B cell (primary cell): Measurements from ENCODE around the gene CLDN25. TPM values are rescaled to one million over a fixed set of nuclear protein-coding genes. Genes with fewer than 3 reads are reported as not detected.

Experiments used
- ATAC-seq: fragments of 200-7000 bp; cut with Tn5 transposase; one replicate; pipeline ENCODE4 v1.10.0; 2021; ENCODE audit warnings: low read depth, mild to moderate bottlenecking, moderate number of reproducible peaks, moderate library complexity
- CTCF ChIA-PET: fragments of 350-600 bp; sonication (Branson Sonifier 250); formaldehyde crosslinking; loops from one replicate; lab custom pipeline; 2021; ENCODE audit warnings: antibody characterized with exemption, inconsistent platforms; lab: Charles Lee
- POLR2A ChIA-PET: fragments of 350-600 bp; sonication (Branson Sonifier 250); formaldehyde crosslinking; loops from one replicate; lab custom pipeline; 2021; ENCODE audit warnings: antibody characterized with exemption; lab: Charles Lee
- DNase-seq: peaks from one replicate; pipeline ENCODE4 v3.0.0; 2013
- H2AFZ ChIP-seq: 2 replicates; pipeline ENCODE4 v1.6.1; 2012; ENCODE audit warnings: mild to moderate bottlenecking, low read depth, low read length; ENCODE audit not compliant: insufficient read depth, poor library complexity, severe bottlenecking
- H3K27ac ChIP-seq, 2 donors: 1 replicate in 1 of 2; 2 replicates in 1 of 2; pipeline ENCODE4 v1.5.1; 2012 to 2013; ENCODE audit warnings: low read length in 2 of 2, mild to moderate bottlenecking in 2 of 2, moderate library complexity in 1 of 2
- H3K27me3 ChIP-seq, 4 experiments: fragments of 200-600 bp in 1 of 4; sonication (generic) in 1 of 4; replicated peaks in 1 of 4; 1 replicate in 2 of 4; 2 replicates in 2 of 4; pipeline versions ENCODE4 v1.6.1 to v1.7.0; 2013 to 2016; ENCODE audit warnings: low read length in 3 of 4, mild to moderate bottlenecking in 2 of 4, mixed read lengths in 1 of 4, moderate library complexity in 1 of 4; ENCODE audit not compliant: insufficient read depth in 4 of 4, control insufficient read depth in 3 of 4; ENCODE audit errors: control extremely low read depth in 1 of 4
- H3K36me3 ChIP-seq, 2 experiments: replicated peaks in 1 of 2; 1 replicate in 1 of 2; 2 replicates in 1 of 2; pipeline versions ENCODE4 v1.6.1 to v1.7.1; 2013; ENCODE audit warnings: low read length in 1 of 2; ENCODE audit not compliant: insufficient read depth in 2 of 2, control insufficient read depth in 1 of 2; ENCODE audit errors: control extremely low read depth in 1 of 2, extremely low read depth in 1 of 2
- H3K4me1 ChIP-seq, 2 donors: fragments of 200-600 bp in 1 of 2; sonication (generic) in 1 of 2; 1 replicate in 1 of 2; 2 replicates in 1 of 2; pipeline versions ENCODE4 v1.5.1 to v1.6.1; 2013 to 2017; ENCODE audit warnings: low read length in 2 of 2; ENCODE audit not compliant: control insufficient read depth in 2 of 2, insufficient read depth in 2 of 2
- H3K4me2 ChIP-seq: replicated peaks from 2 replicates; pipeline ENCODE3; 2012; ENCODE audit warnings: mild to moderate bottlenecking, low read depth, low read length; ENCODE audit not compliant: poor library complexity, severe bottlenecking
- H3K4me3 ChIP-seq, 5 experiments: fragments of 200-600 bp in 1 of 5; sonication (generic) in 1 of 5; 1 replicate in 3 of 5; 2 replicates in 2 of 5; pipeline versions ENCODE4 v1.5.1 to v1.7.0; 2011 to 2016; ENCODE audit warnings: low read length in 4 of 5, mild to moderate bottlenecking in 4 of 5, low read depth in 2 of 5, control low read depth in 1 of 5, moderate library complexity in 1 of 5; ENCODE audit not compliant: insufficient read depth in 1 of 5; ENCODE audit errors: control extremely low read depth in 1 of 5, extremely low read depth in 1 of 5
- H3K79me2 ChIP-seq: fragments of 200-600 bp; sonication (generic); one replicate; pipeline ENCODE4 v1.6.0; 2016; ENCODE audit warnings: low read length; ENCODE audit not compliant: control insufficient read depth, insufficient read depth
- H3K9ac ChIP-seq: fragments of 200-600 bp; sonication (generic); 2 replicates; pipeline ENCODE4 v1.6.1; 2017; ENCODE audit warnings: mild to moderate bottlenecking, low read length, moderate library complexity
- H3K9me3 ChIP-seq, 3 donors: one replicate each; pipeline versions ENCODE4 v1.6.1 to v1.7.1; 2013; ENCODE audit warnings: low read length in 2 of 3; ENCODE audit not compliant: control insufficient read depth in 2 of 3, insufficient read depth in 1 of 3; ENCODE audit errors: control extremely low read depth in 1 of 3
- H4K20me1 ChIP-seq: 2 replicates; pipeline ENCODE4 v1.6.0; 2012; ENCODE audit warnings: mild to moderate bottlenecking, low read length; ENCODE audit not compliant: insufficient read depth, control insufficient read depth, poor library complexity, severe bottlenecking
- H3K27ac Mint-ChIP-seq: one replicate; pipeline ENCODE4 v1.8.0; 2021; ENCODE audit warnings: mixed read lengths
- H3K27me3 Mint-ChIP-seq: one replicate; pipeline ENCODE4 v1.8.0; 2021; ENCODE audit warnings: mixed read lengths
- H3K4me1 Mint-ChIP-seq: one replicate; pipeline ENCODE4 v1.8.0; 2021; ENCODE audit warnings: mixed read lengths
- H3K4me3 Mint-ChIP-seq: one replicate; pipeline ENCODE4 v1.8.0; 2021; ENCODE audit warnings: mixed read lengths
- H3K9me3 Mint-ChIP-seq: one replicate; pipeline ENCODE4 v1.8.0; 2022; ENCODE audit warnings: mixed read lengths; ENCODE audit not compliant: insufficient read depth
- EZH2 ChIP-seq: IDR thresholded peaks from 2 replicates; pipeline ENCODE4 v1.6.1; 2012; ENCODE audit warnings: borderline replicate concordance, low read depth, mild to moderate bottlenecking, moderate library complexity, low read length; ENCODE audit not compliant: insufficient read depth, poor library complexity, severe bottlenecking
- WGBS: methylation state at CpG from one replicate; pipeline ENCODE4 v1.1.5; 2013; ENCODE audit warnings: missing lambda C conversion rate; ENCODE audit not compliant: insufficient coverage; 5-methylcytosine and 5-hydroxymethylcytosine counted together
- intact Hi-C: fragments of 100-400 bp; cut with micrococcal nuclease; formaldehyde crosslinking; loops from one replicate; pipeline ENCODE4 v1.10.0; 2022
- polyA plus RNA-seq: library from polyadenylated mRNA; depleted of rRNA; stranded (reverse); fragments of >200 nt; gene quantifications from 2 replicates; pipeline ENCODE4 v1.2.3, GENCODE V29; 2012
- total RNA-seq, 2 donors: library from RNA; stranded (reverse); fragments of 120-200 nt in 1 of 2; gene quantifications; 1 replicate in 1 of 2; 2 replicates in 1 of 2; pipeline versions ENCODE4 v1.2.3 to v1.2.4, GENCODE V29; 2013 to 2022
- TF ChIP-seq, protein P1 (sequence below): fragments of 200-600 bp; IDR thresholded peaks from one replicate; pipeline ENCODE4 v1.8.0; 2022; ENCODE audit warnings: antibody characterized with exemption, mild to moderate bottlenecking

CLDN25 gene
- total and polyA plus RNA-seq, 2 donors (not counting 1 experiment from before 2014, with no cell fraction given): not detected

DNA sequence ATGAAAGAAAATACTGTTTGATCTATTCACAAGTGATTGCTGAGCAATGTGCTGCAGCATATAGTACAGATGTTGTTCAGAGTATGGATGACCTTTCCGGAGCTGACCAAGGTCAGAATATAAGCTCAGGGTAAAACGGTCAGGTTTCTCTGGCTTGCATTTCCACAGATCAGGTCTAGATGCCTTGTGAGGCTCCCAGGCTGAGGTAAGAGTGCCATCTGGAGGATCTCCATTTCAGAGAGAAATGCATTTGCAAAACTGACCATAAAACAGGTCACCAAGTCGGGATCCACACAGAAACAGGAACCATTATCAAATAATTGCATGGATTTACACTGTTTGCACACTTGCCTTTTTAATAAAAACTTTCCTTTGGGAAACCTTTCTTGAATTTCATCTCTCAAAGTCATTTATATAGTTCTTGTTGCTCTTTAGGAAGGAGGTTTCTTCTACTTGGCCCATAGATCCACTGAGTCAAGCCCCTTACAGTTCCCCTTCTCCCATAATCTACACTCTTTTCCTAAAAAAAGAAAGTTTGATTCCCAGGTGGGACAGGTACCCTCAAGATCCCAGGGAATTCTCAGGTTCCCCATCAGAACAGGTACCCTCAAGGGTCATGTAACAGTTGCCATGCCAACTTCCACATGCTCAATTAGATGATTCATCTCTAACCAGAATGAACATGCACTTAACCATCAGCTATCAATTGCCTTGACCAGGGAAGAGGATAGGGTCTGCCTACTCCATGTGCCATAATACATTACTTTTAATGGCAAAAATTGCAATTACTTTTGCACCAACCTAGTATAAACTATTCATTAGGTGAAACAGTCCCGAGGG lies 48.5 kb upstream of the CLDN25 start:
- POLR2A ChIA-PET: no interaction called here
- ATAC-seq (no peak), DNase-seq (no peak)
- H3K27ac ChIP-seq: no peak overlapping the region
- H3K9me3 Mint-ChIP-seq: no peaks in the 10 kb centered on the region
- H4K20me1 ChIP-seq: no peaks in the 10 kb centered on the region
- CTCF ChIA-PET: interaction anchor here (0.8 to 0.9 kb wide), 2 partner anchors 423 to 426 kb away, joined by 3 to 4 read pairs; no protein-coding TSS in a partner anchor
- no peak overlapping the region for H3K4me2 ChIP-seq
- 89% methylated on average over 1 of the region's 4 CpGs for WGBS
- no peaks in the 10 kb centered on the region for H3K4me1 ChIP-seq
- H2AFZ ChIP-seq: no peak overlapping the region
- no peaks in the 10 kb centered on the region for H3K27me3 Mint-ChIP-seq
- no peak overlapping the region for H3K4me3 ChIP-seq
- no peak overlapping the region for H3K9ac ChIP-seq
- H3K4me3 Mint-ChIP-seq: no peak overlapping the region
- intact Hi-C loops: no loop called here
- peaks cover 0 to 26% of the 10 kb centered on the region in 2 experiments for H3K36me3 ChIP-seq
- no peaks in the 10 kb centered on the region for H3K27me3 ChIP-seq
- no peaks in the 10 kb centered on the region for H3K4me1 Mint-ChIP-seq
- H3K9me3 ChIP-seq: no peaks in the 10 kb centered on the region
- no peaks in the 10 kb centered on the region for H3K79me2 ChIP-seq
- TF ChIP-seq, protein P1, sequence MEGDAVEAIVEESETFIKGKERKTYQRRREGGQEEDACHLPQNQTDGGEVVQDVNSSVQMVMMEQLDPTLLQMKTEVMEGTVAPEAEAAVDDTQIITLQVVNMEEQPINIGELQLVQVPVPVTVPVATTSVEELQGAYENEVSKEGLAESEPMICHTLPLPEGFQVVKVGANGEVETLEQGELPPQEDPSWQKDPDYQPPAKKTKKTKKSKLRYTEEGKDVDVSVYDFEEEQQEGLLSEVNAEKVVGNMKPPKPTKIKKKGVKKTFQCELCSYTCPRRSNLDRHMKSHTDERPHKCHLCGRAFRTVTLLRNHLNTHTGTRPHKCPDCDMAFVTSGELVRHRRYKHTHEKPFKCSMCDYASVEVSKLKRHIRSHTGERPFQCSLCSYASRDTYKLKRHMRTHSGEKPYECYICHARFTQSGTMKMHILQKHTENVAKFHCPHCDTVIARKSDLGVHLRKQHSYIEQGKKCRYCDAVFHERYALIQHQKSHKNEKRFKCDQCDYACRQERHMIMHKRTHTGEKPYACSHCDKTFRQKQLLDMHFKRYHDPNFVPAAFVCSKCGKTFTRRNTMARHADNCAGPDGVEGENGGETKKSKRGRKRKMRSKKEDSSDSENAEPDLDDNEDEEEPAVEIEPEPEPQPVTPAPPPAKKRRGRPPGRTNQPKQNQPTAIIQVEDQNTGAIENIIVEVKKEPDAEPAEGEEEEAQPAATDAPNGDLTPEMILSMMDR: no peak
- no peak for TF ChIP-seq EZH2
- no peak overlapping the region for H3K27ac Mint-ChIP-seq

DNA sequence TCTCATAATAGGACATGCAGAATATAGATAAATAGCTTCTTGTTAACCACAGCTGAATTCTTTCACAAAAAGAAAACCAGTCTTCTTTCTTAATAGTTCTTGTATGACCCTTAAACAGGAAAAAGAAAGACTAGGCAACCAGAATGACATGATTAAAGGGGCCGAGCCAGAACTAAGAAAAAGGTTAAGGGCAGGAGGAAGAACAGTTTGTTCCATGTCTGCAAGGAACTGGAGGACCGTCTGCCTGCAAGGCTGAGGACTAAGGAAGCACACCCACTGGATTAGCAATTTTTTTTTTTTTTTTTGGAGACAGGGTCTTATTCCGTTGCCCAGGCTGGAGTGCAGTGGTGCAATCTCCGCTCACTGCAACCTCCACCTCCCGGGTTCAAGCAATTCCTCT lies 47.5 kb upstream of the CLDN25 start:
- intact Hi-C loops: no loop called here
- POLR2A ChIA-PET: no interaction called here
- no peak overlapping the region for H2AFZ ChIP-seq
- 94% methylated on average over 2 of the region's 5 CpGs for WGBS
- no peaks in the 10 kb centered on the region for H3K4me1 ChIP-seq
- H3K4me2 ChIP-seq: no peak overlapping the region
- H3K4me3 ChIP-seq: no peak overlapping the region
- TF ChIP-seq EZH2: no peak
- Mint-ChIP-seq H3K27ac (no peak overlapping the region), H3K9me3 (no peaks in the 10 kb centered on the region), H3K4me1 (no peaks in the 10 kb centered on the region), H3K27me3 (no peaks in the 10 kb centered on the region), H3K4me3 (no peak overlapping the region)
- DNase-seq: no peak
- no peaks in the 10 kb centered on the region for H4K20me1 ChIP-seq
- H3K79me2 ChIP-seq: no peaks in the 10 kb centered on the region
- ATAC-seq: no peak
- H3K36me3 ChIP-seq: peaks cover 2 to 36% of the 10 kb centered on the region in 2 experiments
- CTCF ChIA-PET: interaction anchor here (0.8 kb wide), 1 partner anchor 427 kb away, joined by 4 read pairs; no protein-coding TSS in a partner anchor
- no peak overlapping the region for H3K9ac ChIP-seq
- H3K27ac ChIP-seq: no peak overlapping the region
- H3K9me3 ChIP-seq: no peaks in the 10 kb centered on the region
- H3K27me3 ChIP-seq: no peaks in the 10 kb centered on the region
